Ascending aorta (tissue), 2 donors: Measurements from ENCODE around the gene UBE2G1. TPM values are rescaled to one million over a fixed set of nuclear protein-coding genes. Genes with fewer than 3 reads are reported as not detected.

ENCODE experiments used
- DNase-seq, 2 donors: peaks; one replicate each; pipeline ENCODE4 v3.0.0-alpha.2; 2019; ENCODE audit warnings: low spot score in 2 of 2
- H3K27ac ChIP-seq, 2 donors: fragments of 200-600 bp; sonication (generic); one replicate each; pipeline ENCODE4 v1.5.1; 2016 to 2017; ENCODE audit warnings: mild to moderate bottlenecking in 1 of 2
- H3K27me3 ChIP-seq: fragments of 200-600 bp; sonication (generic); one replicate; pipeline ENCODE4 v1.5.1; 2017
- H3K36me3 ChIP-seq, 2 donors: fragments of 200-600 bp; sonication (generic); one replicate each; pipeline ENCODE4 v1.5.1; 2016
- H3K4me1 ChIP-seq, 2 donors: fragments of 200-600 bp; sonication (generic); one replicate each; pipeline ENCODE4 v1.5.1; 2016 to 2017; ENCODE audit warnings: mild to moderate bottlenecking in 1 of 2
- H3K4me3 ChIP-seq, 2 donors: fragments of 200-600 bp; sonication (generic); one replicate each; pipeline ENCODE4 v1.5.1; 2016 to 2017; ENCODE audit warnings: mild to moderate bottlenecking in 1 of 2
- H3K9me3 ChIP-seq, 2 donors: fragments of 200-600 bp; sonication (generic); one replicate each; pipeline ENCODE4 v1.5.1; 2016
- intact Hi-C: fragments of 100-400 bp; cut with DNase I; formaldehyde crosslinking; loops from one replicate; pipeline ENCODE4 v1.15.1; 2023
- total RNA-seq: library from RNA; depleted of rRNA; stranded (reverse); fragments of >200 nt; gene quantifications from one replicate; pipeline ENCODE4 v1.1.0, GENCODE V29; 2016
- TF ChIP-seq, protein P1 (sequence below), 3 experiments: fragments of 200-600 bp in 2 of 3; fragments of 450-650 bp in 1 of 3; sonication (generic) in 2 of 3; IDR thresholded peaks; one replicate each; pipeline ENCODE4 v1.5.1; 2016 to 2019; ENCODE audit warnings: antibody characterized with exemption in 3 of 3, mild to moderate bottlenecking in 1 of 3, moderate library complexity in 1 of 3

The UBE2G1 gene
- total RNA-seq, 1 donor from 2014 or later = 27.9 TPM

DNA sequence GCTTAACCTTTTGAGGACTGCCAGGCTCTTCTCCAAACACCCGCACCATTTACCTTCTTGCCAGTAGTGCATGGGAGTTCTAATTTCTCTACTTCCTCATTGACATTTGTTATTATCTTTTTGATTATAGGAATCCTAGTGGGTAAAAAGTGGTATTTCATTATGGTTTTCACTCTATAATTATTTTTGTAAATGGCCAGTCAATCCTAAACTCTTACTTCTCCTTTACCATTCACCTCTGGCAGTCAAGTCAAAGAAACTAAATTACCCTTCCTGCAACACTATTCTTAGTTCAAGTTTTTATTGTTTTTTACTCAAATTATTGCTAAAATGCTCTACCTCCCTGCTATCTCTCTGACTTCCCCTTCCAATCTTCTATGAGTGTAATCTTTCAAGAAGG is 72.9 kb downstream of the UBE2G1 start:
- no peak for DNase-seq
- Histone ChIP-seq H3K9me3 (no peaks in the 10 kb centered on the region), H3K4me3 (no peak overlapping the region), H3K27me3 (no peaks in the 10 kb centered on the region), H3K4me1 (no peaks in the 10 kb centered on the region), H3K27ac (no peak overlapping the region), H3K36me3 (peaks cover 0 to 2% of the 10 kb centered on the region in 2 donors)
- intact Hi-C loops = no loop called here
- TF ChIP-seq, protein P1, sequence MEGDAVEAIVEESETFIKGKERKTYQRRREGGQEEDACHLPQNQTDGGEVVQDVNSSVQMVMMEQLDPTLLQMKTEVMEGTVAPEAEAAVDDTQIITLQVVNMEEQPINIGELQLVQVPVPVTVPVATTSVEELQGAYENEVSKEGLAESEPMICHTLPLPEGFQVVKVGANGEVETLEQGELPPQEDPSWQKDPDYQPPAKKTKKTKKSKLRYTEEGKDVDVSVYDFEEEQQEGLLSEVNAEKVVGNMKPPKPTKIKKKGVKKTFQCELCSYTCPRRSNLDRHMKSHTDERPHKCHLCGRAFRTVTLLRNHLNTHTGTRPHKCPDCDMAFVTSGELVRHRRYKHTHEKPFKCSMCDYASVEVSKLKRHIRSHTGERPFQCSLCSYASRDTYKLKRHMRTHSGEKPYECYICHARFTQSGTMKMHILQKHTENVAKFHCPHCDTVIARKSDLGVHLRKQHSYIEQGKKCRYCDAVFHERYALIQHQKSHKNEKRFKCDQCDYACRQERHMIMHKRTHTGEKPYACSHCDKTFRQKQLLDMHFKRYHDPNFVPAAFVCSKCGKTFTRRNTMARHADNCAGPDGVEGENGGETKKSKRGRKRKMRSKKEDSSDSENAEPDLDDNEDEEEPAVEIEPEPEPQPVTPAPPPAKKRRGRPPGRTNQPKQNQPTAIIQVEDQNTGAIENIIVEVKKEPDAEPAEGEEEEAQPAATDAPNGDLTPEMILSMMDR (IDR thresholded peaks at IDR 0.05) = no peak

DNA sequence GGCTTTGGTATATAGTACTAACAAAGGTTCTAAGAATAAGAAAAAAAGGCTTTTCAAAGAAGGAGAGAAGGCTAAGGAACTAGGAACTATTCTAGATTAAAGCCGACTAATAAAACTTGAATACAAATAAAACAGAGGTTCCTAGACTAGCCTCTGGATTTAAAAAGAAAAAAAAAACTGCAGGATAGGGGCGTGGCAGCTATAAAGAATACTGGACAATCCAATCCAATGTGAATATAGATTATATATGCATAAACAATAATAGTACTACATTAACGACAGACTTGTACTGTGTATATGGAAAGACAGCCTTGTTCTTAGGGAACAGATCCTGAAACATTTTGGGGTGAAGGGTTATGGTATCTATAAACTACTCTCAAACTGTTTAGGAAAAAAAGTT is 78.8 kb downstream of the UBE2G1 start:
- intact Hi-C loops = no loop called here
- H3K9me3 ChIP-seq = no peaks in the 10 kb centered on the region
- H3K36me3 ChIP-seq = peaks cover under 1 to 8% of the 10 kb centered on the region in 2 donors

DNA sequence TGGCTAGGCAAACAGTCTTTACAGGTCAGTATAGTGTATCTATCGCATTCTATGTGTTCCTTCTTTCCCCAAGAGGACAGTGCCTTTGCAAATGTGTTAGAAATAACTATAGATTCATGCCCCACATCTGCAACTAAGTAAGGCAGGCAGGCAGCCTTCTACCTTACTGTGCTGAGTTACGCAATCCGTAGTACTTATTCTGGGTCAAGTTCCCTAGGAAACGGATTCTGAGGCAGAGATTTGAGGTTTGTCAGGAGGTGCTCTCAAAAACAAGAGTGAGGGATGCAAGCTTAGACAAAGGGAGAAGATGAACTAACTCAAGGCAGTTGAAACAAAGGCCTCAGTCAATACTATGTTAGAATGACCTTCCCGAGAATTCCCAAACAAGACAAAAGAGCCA is 90.0 kb downstream of the UBE2G1 start:
- Histone ChIP-seq H3K4me1 (no peaks in the 10 kb centered on the region), H3K4me3 (no peak overlapping the region), H3K36me3 (peaks cover 3 to 6% of the 10 kb centered on the region in 2 donors), H3K27me3 (no peaks in the 10 kb centered on the region), H3K9me3 (no peaks in the 10 kb centered on the region), H3K27ac (no peak overlapping the region)
- TF ChIP-seq, protein P1 (IDR thresholded peaks at IDR 0.05) = no peak
- DNase-seq = no peak
- intact Hi-C loops = no loop called here

More for the DNA sequence above, 78.8 kb downstream of the UBE2G1 start:
- no peak for DNase-seq
- TF ChIP-seq, protein P1 (IDR thresholded peaks at IDR 0.05) = no peak
- Histone ChIP-seq H3K27me3 (no peaks in the 10 kb centered on the region), H3K4me3 (no peak overlapping the region), H3K27ac (no peak overlapping the region), H3K4me1 (no peaks in the 10 kb centered on the region)

DNA sequence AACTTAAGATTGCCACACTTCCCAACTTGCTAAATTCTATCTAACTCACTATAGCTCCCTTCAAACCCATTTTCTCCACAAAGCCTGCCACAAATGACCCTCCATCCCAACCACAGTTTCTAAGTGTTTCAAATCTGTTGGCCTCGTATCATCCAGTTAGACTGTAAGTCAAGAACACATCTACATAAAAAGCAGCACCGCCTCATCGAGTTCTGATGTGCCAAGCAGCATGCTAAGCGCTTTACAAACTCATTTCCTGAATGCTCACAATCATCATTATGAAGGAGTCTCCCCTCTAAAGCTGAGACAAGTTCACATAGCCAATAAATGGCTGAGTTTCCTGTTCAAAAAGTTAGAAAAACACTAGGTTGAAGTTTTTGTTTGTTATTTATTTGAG is 93.5 kb downstream of the UBE2G1 start:
- TF ChIP-seq, protein P1 (IDR thresholded peaks at IDR 0.05) = no peak
- Histone ChIP-seq H3K27ac (no peak overlapping the region), H3K36me3 (peaks cover 3 to 8% of the 10 kb centered on the region in 2 donors), H3K4me3 (no peak overlapping the region), H3K9me3 (no peaks in the 10 kb centered on the region), H3K27me3 (no peaks in the 10 kb centered on the region), H3K4me1 (no peaks in the 10 kb centered on the region)
- no peak for DNase-seq
- intact Hi-C loops = no loop called here

DNA sequence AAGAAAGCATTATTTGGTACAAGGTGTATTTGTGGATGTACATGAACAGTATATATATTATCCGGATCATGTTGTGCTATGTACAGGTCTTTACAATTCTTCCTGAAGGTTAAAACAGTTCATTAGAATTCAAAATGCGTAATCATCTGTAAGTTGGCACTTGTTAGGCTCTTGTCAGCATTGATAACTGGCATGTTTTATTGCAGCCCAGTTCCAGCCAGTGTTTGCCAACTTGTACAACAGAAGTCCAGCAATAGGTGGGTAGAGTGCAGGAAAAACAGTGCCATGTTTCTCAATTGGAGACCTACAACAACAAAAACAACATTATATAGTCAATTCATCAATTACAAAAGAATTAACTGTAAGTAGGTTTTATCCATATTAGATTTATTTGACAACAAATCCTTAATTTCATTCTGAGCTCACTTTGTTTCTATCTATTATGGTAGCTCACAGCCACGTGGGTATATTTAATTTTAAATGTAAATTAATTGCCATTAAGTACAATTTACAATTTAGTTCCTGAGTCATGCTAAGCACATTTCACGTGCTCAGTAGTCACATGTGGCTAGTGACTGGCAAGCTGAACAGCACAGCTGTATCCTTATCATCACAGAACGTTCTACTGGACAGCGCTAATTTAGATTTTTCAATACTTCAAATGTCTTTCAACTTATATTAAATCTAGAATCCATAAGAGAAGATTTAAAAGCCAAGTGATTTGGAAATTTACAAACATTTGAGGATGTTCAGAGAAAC is 94.1 kb downstream of the UBE2G1 start:
- H3K36me3 ChIP-seq = peaks cover 3 to 8% of the 10 kb centered on the region in 2 donors
- H3K27me3 ChIP-seq = no peaks in the 10 kb centered on the region
- H3K4me1 ChIP-seq = no peaks in the 10 kb centered on the region
- DNase-seq = no peak
- no peaks in the 10 kb centered on the region for H3K9me3 ChIP-seq
- H3K27ac ChIP-seq = no peak overlapping the region
- intact Hi-C loops = no loop called here
- TF ChIP-seq, protein P1 (IDR thresholded peaks at IDR 0.05) = no peak
- H3K4me3 ChIP-seq = no peak overlapping the region
